ENCODE results near the gene UTP3.
"Not testable (repeated sequence)": the region's sequence is repeated elsewhere in the genome, so short reads cannot be mapped to it uniquely, and the experiment has no call there.

UTP3 gene

GRCh38 chr4:70670332-70671014, 17.9 kb upstream of the UTP3 start:
- no peak overlapping the region for H3K4me3 ChIP-seq (ENCODE audit: low read depth, low read length)
- no peaks in the 10 kb centered on the region for H3K36me3 ChIP-seq (ENCODE audit: control insufficient read depth, insufficient read depth, low read length)
- no peak overlapping the region for H3K9ac ChIP-seq (ENCODE audit: low read depth, low read length)
- H3K9me3 ChIP-seq (ENCODE audit: control insufficient read depth, insufficient read depth, low read length): no peaks in the 10 kb centered on the region
- no peaks in the 10 kb centered on the region for H3K27me3 ChIP-seq (ENCODE audit: control insufficient read depth, insufficient read depth, low read length)
- H3K4me1 ChIP-seq (ENCODE audit: control insufficient read depth, insufficient read depth, low read length): no peaks in the 10 kb centered on the region

- H3K36me3 ChIP-seq (ENCODE audit: control insufficient read depth, insufficient read depth, low read length): no peaks in the 10 kb centered on the region
- no peak overlapping the region for H3K9ac ChIP-seq (ENCODE audit: low read depth, low read length)
- no peak overlapping the region for H3K4me3 ChIP-seq (ENCODE audit: low read depth, low read length)
- no peaks in the 10 kb centered on the region for H3K4me1 ChIP-seq (ENCODE audit: control insufficient read depth, insufficient read depth, low read length)
- H3K9me3 ChIP-seq (ENCODE audit: control insufficient read depth, insufficient read depth, low read length): no peaks in the 10 kb centered on the region
- no peaks in the 10 kb centered on the region for H3K27me3 ChIP-seq (ENCODE audit: control insufficient read depth, insufficient read depth, low read length)
Measured at GRCh38 chr4:70671091-70671490, 17.2 kb upstream of the UTP3 start.

GRCh38 chr4:70674191-70674590, 14.1 kb upstream of the UTP3 start:
- no peaks in the 10 kb centered on the region for H3K4me1 ChIP-seq (ENCODE audit: control insufficient read depth, insufficient read depth, low read length)
- no peaks in the 10 kb centered on the region for H3K27me3 ChIP-seq (ENCODE audit: control insufficient read depth, insufficient read depth, low read length)
- no peaks in the 10 kb centered on the region for H3K36me3 ChIP-seq (ENCODE audit: control insufficient read depth, insufficient read depth, low read length)
- H3K4me3 ChIP-seq (ENCODE audit: low read depth, low read length): no peak overlapping the region
- H3K9me3 ChIP-seq (ENCODE audit: control insufficient read depth, insufficient read depth, low read length): no peaks in the 10 kb centered on the region
- no peak overlapping the region for H3K9ac ChIP-seq (ENCODE audit: low read depth, low read length)

- Histone ChIP-seq H3K36me3 (ENCODE audit: control insufficient read depth, insufficient read depth, low read length) (no peaks in the 10 kb centered on the region), H3K4me1 (ENCODE audit: control insufficient read depth, insufficient read depth, low read length) (no peaks in the 10 kb centered on the region), H3K9me3 (ENCODE audit: control insufficient read depth, insufficient read depth, low read length) (no peaks in the 10 kb centered on the region), H3K9ac (ENCODE audit: low read depth, low read length) (no peak overlapping the region), H3K27me3 (ENCODE audit: control insufficient read depth, insufficient read depth, low read length) (no peaks in the 10 kb centered on the region), H3K4me3 (ENCODE audit: low read depth, low read length) (no peak overlapping the region)
Measured at GRCh38 chr4:70674731-70675130, 13.6 kb upstream of the UTP3 start.

- Histone ChIP-seq H3K36me3 (ENCODE audit: control insufficient read depth, insufficient read depth, low read length) (no peaks in the 10 kb centered on the region), H3K9me3 (ENCODE audit: control insufficient read depth, insufficient read depth, low read length) (no peaks in the 10 kb centered on the region), H3K4me3 (ENCODE audit: low read depth, low read length) (no peak overlapping the region), H3K27me3 (ENCODE audit: control insufficient read depth, insufficient read depth, low read length) (no peaks in the 10 kb centered on the region), H3K9ac (ENCODE audit: low read depth, low read length) (no peak overlapping the region), H3K4me1 (ENCODE audit: control insufficient read depth, insufficient read depth, low read length) (no peaks in the 10 kb centered on the region)
Measured at GRCh38 chr4:70676554-70677090, 11.7 kb upstream of the UTP3 start.

GRCh38 chr4:70678383-70678999, 9.8 kb upstream of the UTP3 start:
- H3K9ac ChIP-seq (ENCODE audit: low read depth, low read length): no peak overlapping the region
- H3K4me3 ChIP-seq (ENCODE audit: low read depth, low read length): no peak overlapping the region
- no peaks in the 10 kb centered on the region for H3K9me3 ChIP-seq (ENCODE audit: control insufficient read depth, insufficient read depth, low read length)
- H3K36me3 ChIP-seq (ENCODE audit: control insufficient read depth, insufficient read depth, low read length): no peaks in the 10 kb centered on the region
- H3K4me1 ChIP-seq (ENCODE audit: control insufficient read depth, insufficient read depth, low read length): no peaks in the 10 kb centered on the region
- H3K27me3 ChIP-seq (ENCODE audit: control insufficient read depth, insufficient read depth, low read length): no peaks in the 10 kb centered on the region

- Histone ChIP-seq H3K9ac (ENCODE audit: low read depth, low read length) (no peak overlapping the region), H3K36me3 (ENCODE audit: control insufficient read depth, insufficient read depth, low read length) (no peaks in the 10 kb centered on the region), H3K4me1 (ENCODE audit: control insufficient read depth, insufficient read depth, low read length) (no peaks in the 10 kb centered on the region)
Measured at GRCh38 chr4:70680934-70681333, 7.4 kb upstream of the UTP3 start.

GRCh38 chr4:70681704-70682103, 6.6 kb upstream of the UTP3 start:
- no peak overlapping the region for H3K9ac ChIP-seq (ENCODE audit: low read depth, low read length)
- no peak overlapping the region for H3K4me3 ChIP-seq (ENCODE audit: low read depth, low read length)
- H3K4me1 ChIP-seq (ENCODE audit: control insufficient read depth, insufficient read depth, low read length): no peaks in the 10 kb centered on the region
- H3K9me3 ChIP-seq (ENCODE audit: control insufficient read depth, insufficient read depth, low read length): no peaks in the 10 kb centered on the region
- H3K36me3 ChIP-seq (ENCODE audit: control insufficient read depth, insufficient read depth, low read length): no peaks in the 10 kb centered on the region
- H3K27me3 ChIP-seq (ENCODE audit: control insufficient read depth, insufficient read depth, low read length): no peaks in the 10 kb centered on the region

More at GRCh38 chr4:70680934-70681333, 7.4 kb upstream of the UTP3 start:
- H3K4me3 ChIP-seq (ENCODE audit: low read depth, low read length): no peak overlapping the region
- H3K9me3 ChIP-seq (ENCODE audit: control insufficient read depth, insufficient read depth, low read length): no peaks in the 10 kb centered on the region
- H3K27me3 ChIP-seq (ENCODE audit: control insufficient read depth, insufficient read depth, low read length): no peaks in the 10 kb centered on the region

GRCh38 chr4:70682142-70682541, 6.2 kb upstream of the UTP3 start:
- H3K4me3 ChIP-seq (ENCODE audit: low read depth, low read length); H3K9me3 ChIP-seq (ENCODE audit: control insufficient read depth, insufficient read depth, low read length); H3K36me3 ChIP-seq (ENCODE audit: control insufficient read depth, insufficient read depth, low read length); H3K27me3 ChIP-seq (ENCODE audit: control insufficient read depth, insufficient read depth, low read length); H3K9ac ChIP-seq (ENCODE audit: low read depth, low read length); H3K4me1 ChIP-seq (ENCODE audit: control insufficient read depth, insufficient read depth, low read length): not testable (repeated sequence)

- H3K4me3 ChIP-seq (ENCODE audit: low read depth, low read length): peak overlapping the region; percentile 79
- H3K4me1 ChIP-seq (ENCODE audit: control insufficient read depth, insufficient read depth, low read length): peaks cover 3% of the 10 kb centered on the region
- H3K9me3 ChIP-seq (ENCODE audit: control insufficient read depth, insufficient read depth, low read length): no peaks in the 10 kb centered on the region
- H3K27me3 ChIP-seq (ENCODE audit: control insufficient read depth, insufficient read depth, low read length): no peaks in the 10 kb centered on the region
- peak overlapping the region; percentile 75 for H3K9ac ChIP-seq (ENCODE audit: low read depth, low read length)
- no peaks in the 10 kb centered on the region for H3K36me3 ChIP-seq (ENCODE audit: control insufficient read depth, insufficient read depth, low read length)
Measured at GRCh38 chr4:70687392-70687791, 940 bp upstream of the UTP3 start.

- H3K27me3 ChIP-seq (ENCODE audit: control insufficient read depth, insufficient read depth, low read length): no peaks in the 10 kb centered on the region
- H3K36me3 ChIP-seq (ENCODE audit: control insufficient read depth, insufficient read depth, low read length): no peaks in the 10 kb centered on the region
- H3K4me3 ChIP-seq (ENCODE audit: low read depth, low read length): peak overlapping the region; percentile 79
- peaks cover 3% of the 10 kb centered on the region for H3K4me1 ChIP-seq (ENCODE audit: control insufficient read depth, insufficient read depth, low read length)
- H3K9ac ChIP-seq (ENCODE audit: low read depth, low read length): peak overlapping the region; percentile 75
- H3K9me3 ChIP-seq (ENCODE audit: control insufficient read depth, insufficient read depth, low read length): no peaks in the 10 kb centered on the region
Measured at GRCh38 chr4:70688795-70689231, 481 bp downstream of the UTP3 start.

GRCh38 chr4:70691661-70692060, 3.3 kb downstream of the UTP3 start:
- no peak overlapping the region for H3K4me3 ChIP-seq (ENCODE audit: low read depth, low read length)
- H3K9ac ChIP-seq (ENCODE audit: low read depth, low read length): no peak overlapping the region
- no peaks in the 10 kb centered on the region for H3K36me3 ChIP-seq (ENCODE audit: control insufficient read depth, insufficient read depth, low read length)
- no peaks in the 10 kb centered on the region for H3K27me3 ChIP-seq (ENCODE audit: control insufficient read depth, insufficient read depth, low read length)
- no peaks in the 10 kb centered on the region for H3K9me3 ChIP-seq (ENCODE audit: control insufficient read depth, insufficient read depth, low read length)
- peaks cover 3% of the 10 kb centered on the region for H3K4me1 ChIP-seq (ENCODE audit: control insufficient read depth, insufficient read depth, low read length)
